Karpas-422 (cell line): ENCODE measurements around the gene MDC1. TPM values are rescaled to one million over a fixed set of nuclear protein-coding genes. Genes with fewer than 3 reads are reported as not detected.

Experiments
- DNase-seq: peaks from one replicate; pipeline ENCODE4 v3.0.0-alpha.2; 2015
- H2AFZ ChIP-seq: fragments of 200-600 bp; sonication (generic); 2 replicates; pipeline ENCODE4 v1.6.1; 2014; ENCODE audit warnings: antibody characterized with exemption, low read length, mixed read lengths
- H3K27ac ChIP-seq: fragments of 200-600 bp; sonication (generic); 2 replicates; pipeline ENCODE4 v1.5.1; 2014; ENCODE audit warnings: mild to moderate bottlenecking, low read length, moderate library complexity
- H3K27me3 ChIP-seq: fragments of 200-600 bp; sonication (generic); 2 replicates; pipeline ENCODE4 v1.6.1; 2014; ENCODE audit warnings: low read length, mixed read lengths
- H3K36me3 ChIP-seq: fragments of 200-600 bp; sonication (generic); 2 replicates; pipeline ENCODE4 v1.6.1; 2014; ENCODE audit warnings: low read length, mixed read lengths; ENCODE audit not compliant: insufficient read depth
- H3K4me1 ChIP-seq: fragments of 200-600 bp; sonication (generic); 2 replicates; pipeline ENCODE4 v1.6.1; 2014; ENCODE audit warnings: mild to moderate bottlenecking, low read length, mixed read lengths
- H3K4me2 ChIP-seq: fragments of 200-600 bp; sonication (generic); 2 replicates; pipeline ENCODE4 v1.6.1; 2014; ENCODE audit warnings: low read length, low read depth, mild to moderate bottlenecking; ENCODE audit not compliant: poor library complexity, severe bottlenecking
- H3K4me3 ChIP-seq: fragments of 200-600 bp; sonication (generic); 2 replicates; pipeline ENCODE4 v1.5.1; 2014; ENCODE audit warnings: mild to moderate bottlenecking, antibody characterized with exemption, low read length, mixed read lengths
- H3K79me2 ChIP-seq: fragments of 200-600 bp; sonication (generic); 2 replicates; pipeline ENCODE4 v1.6.1; 2014; ENCODE audit warnings: mild to moderate bottlenecking, low read length, mixed read lengths
- H3K9ac ChIP-seq: fragments of 200-600 bp; sonication (generic); 2 replicates; pipeline ENCODE4 v1.6.0; 2014; ENCODE audit warnings: low read length
- H3K9me2 ChIP-seq: fragments of 200-600 bp; sonication (generic), shearing (Covaris generic); replicated peaks from 2 replicates; pipeline ENCODE4 v1.6.0; 2014; ENCODE audit warnings: mild to moderate bottlenecking, low read length, moderate library complexity; ENCODE audit not compliant: insufficient read depth
- H3K9me3 ChIP-seq: fragments of 300-700, 200-600 bp; sonication (generic); 2 replicates; pipeline ENCODE4 v1.6.1; 2014; ENCODE audit warnings: low read length, mixed read lengths
- H4K20me1 ChIP-seq: fragments of 200-600 bp; sonication (generic); 2 replicates; pipeline ENCODE4 v1.6.1; 2014; ENCODE audit warnings: mild to moderate bottlenecking, antibody characterized with exemption, low read length, low read depth; ENCODE audit not compliant: insufficient read depth
- total RNA-seq: library from RNA; depleted of rRNA; stranded (reverse); fragments of >200 nt; shearing (Covaris generic); gene quantifications from 2 replicates; pipeline ENCODE4 v1.2.3, GENCODE V29; 2014; ENCODE audit warnings: low replicate concordance

Gene MDC1
- total RNA-seq, 1 experiment from 2014 or later, result 11.0 TPM

DNA sequence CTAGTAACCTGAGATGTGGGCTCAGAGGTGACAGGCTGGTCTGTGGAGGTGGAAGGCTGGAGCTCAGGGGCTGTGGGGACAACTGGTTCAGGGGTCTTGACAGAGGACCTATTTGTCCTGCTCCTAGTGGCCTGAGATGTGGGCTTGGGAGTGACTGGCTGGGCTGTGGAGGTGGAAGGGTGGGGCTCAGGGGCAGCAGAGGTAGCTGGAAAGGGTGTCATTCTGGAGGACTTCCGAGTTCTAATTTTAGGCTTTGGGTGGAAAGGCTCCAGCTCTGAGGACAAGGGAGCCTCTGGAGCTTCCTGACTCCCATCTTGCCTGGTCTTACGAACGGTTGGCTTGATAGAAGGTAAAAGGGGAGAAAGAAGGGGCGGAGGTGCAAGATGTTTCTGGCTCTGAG is 11.5 kb downstream of the MDC1 start:
- Histone ChIP-seq H2AFZ (no peak overlapping the region), H3K4me2 (no peak overlapping the region), H3K27ac (no peak overlapping the region), H4K20me1 (no peaks in the 10 kb centered on the region), H3K9ac (no peak overlapping the region), H3K36me3 (no peaks in the 10 kb centered on the region; the same call in 1 of the 2 replicates), H3K27me3 (no peaks in the 10 kb centered on the region), H3K79me2 (no peaks in the 10 kb centered on the region), H3K9me2 (no peaks in the 10 kb centered on the region), H3K4me1 (no peaks in the 10 kb centered on the region), H3K4me3 (no peak overlapping the region), H3K9me3 (no peaks in the 10 kb centered on the region)
- DNase-seq, result no peak

GRCh38 chr6:30703821-30704220 is 13.3 kb downstream of the MDC1 start:
- H3K4me1 ChIP-seq, result no peaks in the 10 kb centered on the region
- no peaks in the 10 kb centered on the region for H3K9me2 ChIP-seq
- H3K27me3 ChIP-seq, result no peaks in the 10 kb centered on the region
- H3K9ac ChIP-seq, result no peak overlapping the region
- H3K79me2 ChIP-seq, result no peaks in the 10 kb centered on the region
- H3K36me3 ChIP-seq, result no peaks in the 10 kb centered on the region
- no peak overlapping the region for H2AFZ ChIP-seq
- no peak overlapping the region for H3K27ac ChIP-seq
- DNase-seq, result no peak
- no peak overlapping the region for H3K4me2 ChIP-seq
- no peaks in the 10 kb centered on the region for H3K9me3 ChIP-seq
- H4K20me1 ChIP-seq, result no peaks in the 10 kb centered on the region
- no peak overlapping the region for H3K4me3 ChIP-seq

GRCh38 chr6:30703011-30703410 is 14.1 kb downstream of the MDC1 start:
- no peaks in the 10 kb centered on the region for H3K4me1 ChIP-seq
- DNase-seq, result no peak
- no peaks in the 10 kb centered on the region for H3K9me3 ChIP-seq
- H2AFZ ChIP-seq, result no peak overlapping the region
- no peak overlapping the region for H3K4me2 ChIP-seq
- H3K9me2 ChIP-seq, result no peaks in the 10 kb centered on the region
- H3K27me3 ChIP-seq, result no peaks in the 10 kb centered on the region
- no peak overlapping the region for H3K4me3 ChIP-seq
- H3K36me3 ChIP-seq, result no peaks in the 10 kb centered on the region
- H3K27ac ChIP-seq, result no peak overlapping the region
- H3K79me2 ChIP-seq, result no peaks in the 10 kb centered on the region
- no peaks in the 10 kb centered on the region for H4K20me1 ChIP-seq
- no peak overlapping the region for H3K9ac ChIP-seq

DNA sequence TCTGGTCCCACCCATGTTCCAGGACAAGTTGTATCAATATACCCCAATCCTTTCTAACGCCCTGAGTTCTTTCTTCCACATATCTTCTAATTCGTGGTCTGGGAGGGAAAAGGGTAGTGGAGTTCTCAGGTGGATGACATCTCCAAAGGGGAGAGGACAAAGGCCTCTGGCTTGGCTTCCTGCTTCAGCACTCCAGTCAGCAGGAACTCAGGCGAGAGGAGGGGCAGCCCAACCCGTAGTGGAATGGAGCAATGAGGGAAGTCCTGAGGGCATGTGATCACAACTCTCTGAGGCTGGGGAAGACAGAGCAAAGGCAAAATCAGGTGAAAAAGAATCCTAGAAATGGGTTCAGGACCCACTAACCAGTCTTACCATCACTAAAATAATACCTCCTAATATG is 16.7 kb downstream of the MDC1 start:
- no peaks in the 10 kb centered on the region for H4K20me1 ChIP-seq
- no peaks in the 10 kb centered on the region for H3K27me3 ChIP-seq
- no peaks in the 10 kb centered on the region for H3K9me3 ChIP-seq
- no peak overlapping the region for H3K27ac ChIP-seq
- no peak overlapping the region for H3K4me2 ChIP-seq
- no peak overlapping the region for H2AFZ ChIP-seq
- no peak overlapping the region for H3K9ac ChIP-seq
- H3K36me3 ChIP-seq, result no peaks in the 10 kb centered on the region
- no peak for DNase-seq
- no peaks in the 10 kb centered on the region for H3K4me1 ChIP-seq
- H3K79me2 ChIP-seq, result no peaks in the 10 kb centered on the region
- no peak overlapping the region for H3K4me3 ChIP-seq
- no peaks in the 10 kb centered on the region for H3K9me2 ChIP-seq

- no peak overlapping the region for H3K4me3 ChIP-seq
- H3K9me2 ChIP-seq, result no peaks in the 10 kb centered on the region
- no peak overlapping the region for H3K4me2 ChIP-seq
- no peaks in the 10 kb centered on the region for H3K27me3 ChIP-seq
- no peak overlapping the region for H3K9ac ChIP-seq
- H3K9me3 ChIP-seq, result no peaks in the 10 kb centered on the region
- no peak overlapping the region for H3K27ac ChIP-seq
- H3K79me2 ChIP-seq, result no peaks in the 10 kb centered on the region
- H2AFZ ChIP-seq, result no peak overlapping the region
- H3K4me1 ChIP-seq, result peaks cover 1% of the 10 kb centered on the region
- no peak for DNase-seq
- H3K36me3 ChIP-seq, result no peaks in the 10 kb centered on the region
- H4K20me1 ChIP-seq, result no peaks in the 10 kb centered on the region
Measured at GRCh38 chr6:30696432-30696831, 20.6 kb downstream of the MDC1 start.

- no peak for DNase-seq
- Histone ChIP-seq H3K36me3 (no peaks in the 10 kb centered on the region), H2AFZ (peak overlapping the region; percentile 57; the same call in 1 of the 2 replicates), H3K9ac (peak overlapping the region; percentile 96), H3K27me3 (no peaks in the 10 kb centered on the region), H3K4me3 (peak overlapping the region; percentile 80), H3K9me3 (no peaks in the 10 kb centered on the region), H4K20me1 (no peaks in the 10 kb centered on the region), H3K27ac (no peak overlapping the region), H3K4me2 (peak overlapping the region; percentile 97), H3K79me2 (peaks cover 11% of the 10 kb centered on the region), H3K4me1 (peaks cover 38% of the 10 kb centered on the region), H3K9me2 (no peaks in the 10 kb centered on the region)
Measured at GRCh38 chr6:30691208-30691847, 25.8 kb downstream of the MDC1 start.

DNA sequence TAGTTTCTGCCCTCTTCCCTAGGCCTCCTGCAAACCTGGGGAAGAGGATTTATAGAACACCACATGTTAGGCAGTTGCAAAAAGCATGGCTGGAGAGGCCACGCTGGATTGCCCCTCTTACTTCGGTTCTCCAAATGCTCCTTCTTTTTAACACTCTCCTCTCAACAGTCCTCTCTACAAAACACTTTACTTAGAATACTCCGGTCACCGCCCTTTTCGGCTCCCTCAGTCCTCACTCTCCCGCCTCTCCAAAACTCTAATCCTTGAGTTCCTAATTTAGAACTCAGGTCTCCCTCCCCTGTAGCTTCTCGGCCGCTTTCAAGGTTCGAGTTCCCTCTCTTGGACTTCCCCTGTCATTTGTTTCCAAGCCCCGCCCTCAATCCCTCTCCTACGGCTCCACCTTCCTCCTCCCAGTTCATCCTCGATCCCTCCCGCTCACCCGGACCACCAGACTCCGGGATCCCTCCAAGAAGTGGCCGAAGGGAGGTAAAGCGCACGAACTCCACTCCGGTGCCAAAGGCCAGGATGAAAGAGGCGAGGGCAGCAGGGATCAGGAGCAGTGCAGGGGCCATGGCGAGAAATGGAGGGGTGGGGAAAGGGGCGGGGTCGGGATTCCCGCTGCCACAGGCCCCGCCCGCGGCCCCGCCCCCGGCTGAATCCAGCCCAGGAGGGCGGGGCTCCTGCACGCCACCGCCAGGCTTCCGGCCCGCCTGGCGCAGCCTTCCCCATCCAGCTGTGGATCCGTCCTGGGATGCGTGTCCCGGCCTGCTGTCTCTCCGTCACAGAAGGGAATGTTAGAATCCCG is 26.5 kb downstream of the MDC1 start, which contains the start of gene NRM:
TSS of gene NRM (minus strand) at position 582 of the 805 bp plus-strand sequence. CDS start at position 572, 10 bp downstream.
- Histone ChIP-seq H3K27me3 (no peaks in the 10 kb centered on the region), H2AFZ (peak within 1 kb of the TSS; percentile 57; the same call in 1 of the 2 replicates), H3K36me3 (no peaks in the 10 kb centered on the region), H3K4me2 (peak within 1 kb of the TSS; percentile 97), H3K4me1 (peaks cover 44% of the 10 kb centered on the region), H4K20me1 (no peaks in the 10 kb centered on the region), H3K9me3 (no peaks in the 10 kb centered on the region), H3K4me3 (peak within 1 kb of the TSS; percentile 80), H3K9me2 (no peaks in the 10 kb centered on the region), H3K9ac (peak within 1 kb of the TSS; percentile 96), H3K27ac (peak within 1 kb of the TSS; percentile 98), H3K79me2 (peaks cover 18% of the 10 kb centered on the region)
- peak; percentile 92 for DNase-seq

GRCh38 chr6:30689985-30690384 is 27.1 kb downstream of the MDC1 start:
- DNase-seq, result no peak
- peaks cover 50% of the 10 kb centered on the region for H3K4me1 ChIP-seq
- peak overlapping the region; percentile 96 for H3K9ac ChIP-seq
- no peaks in the 10 kb centered on the region for H3K27me3 ChIP-seq
- no peaks in the 10 kb centered on the region for H4K20me1 ChIP-seq
- no peaks in the 10 kb centered on the region for H3K9me2 ChIP-seq
- peak overlapping the region; percentile 80 for H3K4me3 ChIP-seq
- H2AFZ ChIP-seq, result no peak overlapping the region
- no peaks in the 10 kb centered on the region for H3K36me3 ChIP-seq
- H3K79me2 ChIP-seq, result peaks cover 24% of the 10 kb centered on the region
- peak overlapping the region; percentile 97 for H3K4me2 ChIP-seq
- no peaks in the 10 kb centered on the region for H3K9me3 ChIP-seq
- peak overlapping the region; percentile 98 for H3K27ac ChIP-seq
